DND-41 (cell line): ENCODE results near the gene PVALEF.

Experiments
- ATAC-seq: fragments of 200-7000 bp; cut with Tn5 transposase; 3 replicates; pipeline ENCODE4 v1.9.1; 2021; ENCODE audit warnings: low read depth; ENCODE audit not compliant: insufficient read depth
- DNase-seq: peaks from one replicate; pipeline ENCODE4 v3.0.0-alpha.2; 2020
- H2AFZ ChIP-seq: 2 replicates; pipeline ENCODE4 v1.6.0; 2012; ENCODE audit warnings: low read depth, low read length
- H3K27ac ChIP-seq: 2 replicates; pipeline ENCODE4 v1.5.1; 2012; ENCODE audit warnings: low read length, inconsistent platforms
- H3K27me3 ChIP-seq: fragments of 200-600 bp; sonication (generic); 2 replicates; pipeline ENCODE4 v1.6.0; 2012; ENCODE audit warnings: low read length, mild to moderate bottlenecking, inconsistent platforms; ENCODE audit not compliant: insufficient read depth, poor library complexity
- H3K36me3 ChIP-seq: 2 replicates; pipeline ENCODE4 v1.5.1; 2012; ENCODE audit warnings: low read length, inconsistent platforms; ENCODE audit not compliant: insufficient read depth
- H3K4me1 ChIP-seq: 2 replicates; pipeline ENCODE4 v1.5.1; 2012; ENCODE audit warnings: mild to moderate bottlenecking, low read length; ENCODE audit not compliant: insufficient read depth
- H3K4me2 ChIP-seq: 2 replicates; pipeline ENCODE4 v1.6.0; 2012; ENCODE audit warnings: mild to moderate bottlenecking, moderate library complexity, low read length, inconsistent platforms; ENCODE audit not compliant: insufficient read depth
- H3K4me3 ChIP-seq, 2 experiments: fragments of 200-600 bp in 1 of 2; shearing (Covaris generic) in 1 of 2; 2 replicates each; pipeline ENCODE4 v1.5.1; 2012 to 2016; ENCODE audit warnings: inconsistent platforms in 2 of 2, low read length in 2 of 2, mild to moderate bottlenecking in 2 of 2, low read depth in 1 of 2, moderate library complexity in 1 of 2
- H3K79me2 ChIP-seq: 2 replicates; pipeline ENCODE4 v1.6.0; 2012; ENCODE audit warnings: low read length, inconsistent platforms; ENCODE audit not compliant: insufficient read depth
- H3K9ac ChIP-seq: 2 replicates; pipeline ENCODE4 v1.6.0; 2012; ENCODE audit warnings: low read depth, mild to moderate bottlenecking, inconsistent platforms, low read length, moderate library complexity
- H3K9me3 ChIP-seq: 2 replicates; pipeline ENCODE4 v1.5.1; 2012; ENCODE audit warnings: low read length, moderate library complexity, mild to moderate bottlenecking, inconsistent platforms; ENCODE audit not compliant: insufficient read depth, severe bottlenecking
- H4K20me1 ChIP-seq: 2 replicates; pipeline ENCODE4 v1.6.0; 2012; ENCODE audit warnings: low read length; ENCODE audit not compliant: insufficient read depth
- CTCF ChIP-seq: IDR thresholded peaks from 2 replicates; pipeline ENCODE4 v1.5.1; 2012; ENCODE audit warnings: borderline replicate concordance, low read length, moderate library complexity, mild to moderate bottlenecking; ENCODE audit not compliant: poor library complexity, severe bottlenecking; ENCODE audit errors: extremely low read depth
- EZH2 ChIP-seq: IDR thresholded peaks from 3 replicates; pipeline ENCODE4 v1.6.1; 2012; ENCODE audit warnings: borderline replicate concordance, low read depth, mild to moderate bottlenecking, moderate library complexity, low read length, inconsistent platforms; ENCODE audit not compliant: severe bottlenecking

PVALEF gene

DNA sequence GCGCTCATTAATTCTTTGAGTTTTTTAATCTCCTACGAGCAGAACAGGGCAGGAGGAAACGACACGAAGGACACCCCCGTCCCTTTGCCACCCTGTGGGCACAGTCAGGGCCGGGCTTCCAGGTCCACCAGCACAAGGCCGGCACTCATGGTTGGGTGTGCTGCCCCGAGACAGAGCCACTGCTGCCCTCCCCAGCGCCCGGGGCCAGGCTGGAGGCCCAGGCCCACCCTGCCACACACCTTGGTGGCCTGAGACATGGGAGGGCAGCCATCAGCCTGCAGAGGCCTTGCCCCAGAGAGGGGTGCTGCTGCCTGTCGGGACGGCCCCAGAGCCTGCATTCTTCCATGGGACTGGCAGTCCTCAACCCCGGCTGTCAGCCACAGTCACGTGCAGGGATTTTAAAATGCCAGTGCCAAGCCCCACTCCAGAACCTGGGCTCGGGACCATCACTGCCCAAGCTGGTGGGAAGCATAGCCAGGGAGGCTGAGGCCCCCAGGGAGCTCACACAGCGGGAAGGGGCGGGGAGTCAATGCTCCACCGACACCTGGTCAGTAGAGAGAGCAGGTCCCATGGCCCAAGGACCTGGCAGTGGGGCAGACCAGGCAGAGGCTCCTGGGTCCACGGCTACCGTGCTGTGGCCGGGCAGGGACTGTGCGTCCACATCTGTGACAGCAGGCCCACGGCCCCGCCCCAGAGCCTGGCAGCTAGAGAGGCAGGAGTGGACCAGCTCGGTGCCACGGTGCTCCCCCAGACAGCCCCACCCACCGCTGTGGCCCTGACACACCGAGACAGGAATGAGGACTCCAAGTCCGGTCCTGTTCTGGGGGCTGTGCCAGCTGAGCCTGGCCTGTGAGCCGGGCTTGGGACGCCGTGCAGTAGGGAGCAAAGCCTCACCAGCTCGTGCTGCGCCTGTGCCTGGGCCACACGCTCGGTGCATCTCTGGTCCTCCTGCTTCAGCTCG lies 29.9 kb downstream of the PVALEF start:
- no peaks in the 10 kb centered on the region for H3K9me3 ChIP-seq
- no peak for ATAC-seq
- peaks cover 68% of the 10 kb centered on the region for H3K36me3 ChIP-seq
- no peaks in the 10 kb centered on the region for H3K79me2 ChIP-seq
- TF ChIP-seq CTCF = no peak
- TF ChIP-seq EZH2 = no peak
- H3K27me3 ChIP-seq = no peaks in the 10 kb centered on the region
- H3K4me2 ChIP-seq = no peak overlapping the region
- H3K4me3 ChIP-seq = no peak overlapping the region
- H2AFZ ChIP-seq = no peak overlapping the region
- H3K4me1 ChIP-seq = no peaks in the 10 kb centered on the region
- DNase-seq = no peak
- H4K20me1 ChIP-seq = no peaks in the 10 kb centered on the region
- no peak overlapping the region for H3K9ac ChIP-seq
- no peak overlapping the region for H3K27ac ChIP-seq

DNA sequence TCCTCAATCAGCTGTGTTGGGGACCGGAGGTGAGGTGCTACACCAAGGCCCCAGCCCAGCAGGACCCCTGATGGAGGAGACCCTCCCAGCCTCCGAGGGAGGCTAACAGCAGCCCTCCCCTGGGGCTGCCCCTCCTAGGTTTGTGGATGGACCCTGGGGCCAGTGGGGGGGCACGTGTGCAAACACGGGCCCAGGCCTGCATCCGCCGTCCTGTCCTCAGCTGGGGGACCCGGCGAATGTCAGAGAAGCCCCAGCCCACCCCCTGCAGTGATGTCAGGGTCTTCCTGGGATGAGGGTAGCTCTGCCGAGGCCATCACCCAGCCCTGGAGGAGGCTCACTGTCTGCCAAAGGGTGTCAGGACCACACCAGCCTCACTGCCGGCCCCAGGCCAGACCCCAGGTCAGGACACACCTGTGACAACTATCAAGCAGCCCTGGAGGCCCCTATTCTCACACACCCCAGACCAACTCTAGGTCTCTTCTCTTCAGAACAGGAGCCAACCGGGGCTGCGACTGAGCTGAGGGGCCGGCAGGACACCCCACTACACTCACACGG lies 30.7 kb downstream of the PVALEF start:
- Histone ChIP-seq H3K36me3 (peaks cover 68% of the 10 kb centered on the region), H3K4me1 (no peaks in the 10 kb centered on the region), H3K27ac (no peak overlapping the region), H3K9ac (no peak overlapping the region), H4K20me1 (no peaks in the 10 kb centered on the region), H3K9me3 (no peaks in the 10 kb centered on the region), H3K4me2 (no peak overlapping the region), H2AFZ (no peak overlapping the region), H3K79me2 (no peaks in the 10 kb centered on the region), H3K27me3 (no peaks in the 10 kb centered on the region), H3K4me3 (no peak overlapping the region)
- ATAC-seq = no peak
- DNase-seq = no peak
- TF ChIP-seq EZH2 = no peak
- TF ChIP-seq CTCF = no peak

DNA sequence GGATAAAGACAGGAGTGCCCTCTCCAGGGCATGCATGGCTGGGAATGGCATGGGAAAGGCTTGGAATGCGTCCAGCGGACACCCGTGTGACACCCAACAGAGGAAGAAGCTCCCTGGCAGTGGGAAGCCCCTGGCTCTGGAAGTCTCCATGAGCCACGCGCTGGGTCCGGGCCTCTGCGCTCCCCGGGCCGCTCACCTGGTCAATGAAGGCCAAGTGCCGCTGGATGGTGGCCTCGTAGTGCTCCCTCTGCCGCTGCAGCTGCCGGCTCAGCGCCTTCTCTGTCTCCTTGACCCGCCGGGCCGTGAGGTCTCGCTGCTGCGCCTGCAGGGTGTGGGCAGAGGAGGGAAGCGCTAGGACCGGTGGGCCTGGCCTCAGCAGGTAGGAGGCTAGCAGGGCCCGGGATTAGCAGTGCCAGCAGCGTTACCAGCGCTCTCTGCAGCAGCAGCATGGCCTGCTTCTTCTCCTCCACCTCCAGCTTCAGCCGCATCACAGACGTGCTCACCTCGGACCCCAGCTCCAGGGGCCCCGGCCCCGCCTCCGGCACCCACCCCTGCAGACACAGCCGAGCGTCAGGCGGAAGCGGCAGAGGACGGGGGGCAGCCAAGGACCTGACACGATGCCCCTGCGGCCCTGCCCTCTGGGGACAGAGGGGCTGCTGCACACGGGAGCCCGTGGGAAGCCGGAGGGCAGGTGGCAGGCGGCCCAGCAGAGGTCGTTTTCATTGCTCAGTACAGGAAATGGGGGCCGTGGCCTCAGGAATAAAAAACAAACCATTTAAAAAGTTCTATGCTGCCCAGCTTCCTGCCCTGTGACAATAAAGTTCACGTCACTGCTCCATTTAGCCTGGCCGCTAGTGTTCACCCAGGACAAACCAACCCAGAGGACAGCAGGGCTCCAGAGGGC lies 31.4 kb downstream of the PVALEF start:
- no peaks in the 10 kb centered on the region for H3K4me1 ChIP-seq
- no peaks in the 10 kb centered on the region for H4K20me1 ChIP-seq
- H3K79me2 ChIP-seq = no peaks in the 10 kb centered on the region
- H3K4me2 ChIP-seq = no peak overlapping the region
- H3K4me3 ChIP-seq = no peak overlapping the region
- ATAC-seq (no peak), DNase-seq (no peak)
- H3K36me3 ChIP-seq = peaks cover 65% of the 10 kb centered on the region
- H3K9me3 ChIP-seq = no peaks in the 10 kb centered on the region
- H3K27me3 ChIP-seq = no peaks in the 10 kb centered on the region
- no peak for TF ChIP-seq EZH2
- TF ChIP-seq CTCF = no peak
- H2AFZ ChIP-seq = no peak overlapping the region
- H3K9ac ChIP-seq = no peak overlapping the region
- no peak overlapping the region for H3K27ac ChIP-seq
